NCI-H446 (cell line): ENCODE data around the gene ADAMTS20.
"Not testable (repeated sequence)": the region's sequence is repeated elsewhere in the genome, so short reads cannot be mapped to it uniquely, and the experiment has no call there.

Experiments used
- DNase-seq, 2 experiments: peaks; one replicate each; lab custom pipeline; 2025; lab: John Stamatoyannopoulos, UW

Gene ADAMTS20

DNA sequence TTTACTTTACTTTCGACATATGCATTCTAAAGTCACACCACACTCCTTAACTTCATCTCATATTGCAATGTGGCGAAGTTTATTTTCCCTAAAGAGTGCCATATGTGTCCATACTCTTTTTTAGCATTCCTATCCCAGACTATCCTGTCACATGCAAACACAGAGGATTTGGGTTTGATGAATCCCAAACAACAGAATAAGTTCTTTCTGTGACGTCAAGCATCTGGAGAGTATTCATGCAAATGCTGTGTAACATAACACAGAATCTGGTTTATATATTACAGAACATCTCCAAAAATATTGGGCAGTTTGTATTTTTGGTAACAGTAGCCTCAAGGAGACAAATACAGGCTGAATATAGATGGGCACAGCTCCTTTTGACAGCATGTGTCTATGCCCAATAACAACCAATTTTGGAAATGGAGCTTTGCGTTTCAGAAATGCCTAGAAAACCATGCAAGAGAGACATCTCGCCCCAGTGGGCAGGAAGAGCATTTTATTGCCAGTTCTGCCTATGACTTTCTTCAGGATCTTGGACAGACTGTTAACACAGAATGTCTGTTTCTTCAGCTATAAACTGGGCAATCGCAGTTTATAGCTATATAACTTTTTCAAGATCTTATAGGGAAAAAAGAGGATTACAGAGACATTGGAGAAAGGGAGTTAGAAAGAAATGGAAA, 190.8 kb downstream of the ADAMTS20 start:
- DNase-seq, result no peak

DNA sequence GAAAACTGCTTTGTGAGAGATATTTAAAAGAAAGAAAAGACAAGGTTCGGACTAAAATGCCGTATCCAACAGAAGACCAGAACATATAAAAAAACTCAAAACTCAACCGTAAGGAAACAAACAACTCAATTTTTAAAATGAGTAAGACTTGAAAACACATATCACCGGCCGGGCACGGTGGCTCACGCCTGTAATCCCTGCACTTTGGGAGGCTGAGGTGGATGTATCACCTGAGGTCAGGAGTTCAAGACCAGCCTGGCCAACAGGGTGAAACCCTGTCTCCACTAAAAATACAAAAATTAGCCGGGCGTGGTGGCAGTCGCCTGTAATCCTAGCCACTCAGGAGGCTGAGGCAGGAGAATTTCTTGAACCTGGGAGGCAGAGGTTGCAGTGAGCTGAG, 192.0 kb downstream of the ADAMTS20 start:
- not testable (repeated sequence) for DNase-seq

DNA sequence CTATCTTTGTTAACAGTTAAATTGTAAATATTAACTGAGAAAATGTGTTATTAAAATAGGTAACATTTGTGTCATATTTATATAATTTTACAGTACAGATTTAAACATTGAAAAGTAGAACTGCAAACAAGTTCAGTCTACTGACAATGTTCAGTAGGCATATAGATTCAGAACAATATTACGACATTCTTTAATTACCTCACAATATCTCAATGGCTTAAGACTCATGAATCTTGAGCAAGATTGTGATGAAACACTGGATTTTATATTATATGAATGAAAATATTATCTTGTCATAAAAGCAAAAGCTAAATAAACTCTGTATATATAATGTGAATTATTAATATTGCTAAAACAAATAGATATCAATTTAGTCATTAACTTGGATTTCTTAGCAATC, 194.9 kb downstream of the ADAMTS20 start:
- no peak for DNase-seq

DNA sequence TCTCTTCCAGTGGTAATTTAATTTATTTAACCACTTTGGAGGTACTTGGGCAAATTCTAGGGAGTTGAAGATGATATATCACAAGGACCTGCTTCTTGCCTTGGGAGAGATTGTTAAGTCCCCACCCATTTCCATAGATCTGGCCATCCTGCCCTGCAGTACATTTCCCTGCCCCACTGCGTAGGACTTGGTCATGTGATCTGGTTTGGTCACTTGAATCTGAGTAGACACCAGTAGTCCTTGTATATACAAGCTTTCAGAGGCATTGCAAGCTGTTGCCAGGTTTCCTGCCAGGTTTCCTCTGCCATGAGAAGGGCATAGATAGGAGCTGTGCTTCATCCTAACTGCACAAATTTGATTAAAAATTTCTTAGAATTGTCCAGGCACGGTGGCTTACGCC, 200.0 kb downstream of the ADAMTS20 start:
- peak in 1 of 2 experiments; percentile 73 for DNase-seq

DNA sequence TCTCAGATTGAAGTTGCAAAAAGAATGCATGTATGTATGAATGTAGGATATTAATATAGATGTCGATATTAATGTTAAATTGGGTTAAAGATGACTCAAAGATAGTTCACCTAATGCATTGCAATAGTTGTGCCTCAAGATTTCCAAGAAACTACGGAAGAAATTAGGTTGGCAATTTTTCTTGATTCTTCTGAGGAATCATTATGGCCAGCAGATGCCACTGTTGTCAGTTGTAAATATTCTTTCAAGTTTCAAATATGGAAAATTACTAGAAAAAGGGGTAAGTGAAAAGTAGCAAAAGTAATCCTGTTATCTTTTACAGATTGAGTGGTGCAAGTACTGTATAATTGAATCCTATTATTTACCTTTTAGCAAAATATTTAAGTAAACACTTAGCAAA, 202.1 kb downstream of the ADAMTS20 start:
- DNase-seq, result peak; percentile 17 to 48

DNA sequence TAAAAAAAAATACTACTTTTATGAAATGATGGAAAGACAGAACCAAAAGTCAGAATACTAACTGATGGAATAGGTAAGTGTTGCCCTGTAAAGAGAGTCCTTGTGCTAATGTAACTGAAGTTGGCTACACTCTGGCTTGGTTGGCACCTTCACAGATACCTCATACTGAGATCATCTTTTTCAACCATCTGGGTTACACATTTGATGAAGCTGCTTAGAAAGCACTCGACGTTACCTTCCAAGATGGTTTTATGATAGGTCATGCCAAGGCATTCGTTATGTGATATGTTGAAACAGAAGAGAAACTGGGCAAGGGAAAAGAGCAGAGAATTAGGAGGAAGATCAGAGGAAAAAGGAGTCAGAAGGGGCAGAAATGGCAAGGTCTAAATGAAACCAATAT, 203.8 kb downstream of the ADAMTS20 start:
- peak; percentile 94 to 95 for DNase-seq

DNA sequence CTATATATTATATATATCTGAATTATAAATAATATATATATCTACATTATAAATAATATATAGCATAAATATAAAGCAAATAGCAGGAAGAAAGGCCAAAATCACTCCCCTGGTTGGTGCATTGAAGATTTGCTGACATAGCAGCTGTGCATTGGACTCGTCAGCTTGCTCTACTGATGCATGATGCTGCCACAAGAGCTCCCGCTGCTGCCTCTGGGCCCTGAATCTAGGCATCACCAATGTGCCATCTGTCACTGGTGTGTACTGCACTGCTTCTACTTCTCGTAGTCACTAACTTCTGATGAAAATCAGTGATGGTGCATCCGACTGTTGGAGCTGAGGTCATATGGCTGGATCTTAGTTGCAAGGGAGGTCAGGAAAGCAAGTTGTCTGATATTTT, 205.0 kb downstream of the ADAMTS20 start:
- DNase-seq, result peak; percentile 86 to 94

DNA sequence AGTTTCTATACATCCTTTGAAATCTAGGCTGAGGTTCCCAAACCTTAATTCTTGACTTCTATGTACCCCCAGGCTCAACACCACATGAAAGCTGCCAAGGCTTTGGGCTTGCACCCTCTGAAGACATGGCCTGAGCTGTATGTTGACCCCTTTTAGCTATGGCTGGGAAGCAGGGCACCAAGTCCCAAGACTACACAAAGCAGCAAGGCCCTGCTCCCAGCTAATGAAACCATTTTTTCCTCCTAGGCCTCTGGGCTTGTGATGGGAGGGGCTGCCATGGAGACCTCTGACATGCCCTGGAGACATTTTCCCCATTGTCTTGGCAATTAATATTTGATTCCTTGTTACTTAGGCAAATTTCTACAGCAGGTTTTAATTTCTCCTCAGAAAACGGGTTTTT, 207.0 kb downstream of the ADAMTS20 start:
- DNase-seq, result no peak

DNA sequence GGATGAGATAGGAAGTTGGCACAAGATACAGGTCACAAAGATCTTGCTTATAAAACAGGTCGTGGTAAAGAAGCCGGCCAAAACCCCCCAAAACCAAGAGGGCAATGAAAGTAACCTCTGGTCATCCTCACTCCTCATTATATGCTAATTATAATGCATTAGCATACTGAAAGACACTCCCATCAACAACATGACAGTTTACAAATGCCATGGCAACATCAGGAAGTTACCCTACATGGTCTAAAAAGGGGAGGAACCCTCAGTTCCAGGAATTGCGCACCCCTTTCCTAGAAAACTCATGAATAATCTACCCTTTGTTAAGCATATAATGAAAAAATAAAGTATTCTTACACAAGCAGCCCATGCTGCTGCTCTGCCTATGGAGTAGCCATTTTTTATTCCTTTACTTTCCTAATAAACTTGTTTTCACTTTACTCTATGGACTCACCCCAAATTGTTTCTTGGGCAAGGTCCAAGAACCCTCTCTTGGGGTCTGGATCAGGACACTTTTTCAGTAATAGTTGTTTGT, 210.2 kb downstream of the ADAMTS20 start:
- DNase-seq, result not testable (repeated sequence)

DNA sequence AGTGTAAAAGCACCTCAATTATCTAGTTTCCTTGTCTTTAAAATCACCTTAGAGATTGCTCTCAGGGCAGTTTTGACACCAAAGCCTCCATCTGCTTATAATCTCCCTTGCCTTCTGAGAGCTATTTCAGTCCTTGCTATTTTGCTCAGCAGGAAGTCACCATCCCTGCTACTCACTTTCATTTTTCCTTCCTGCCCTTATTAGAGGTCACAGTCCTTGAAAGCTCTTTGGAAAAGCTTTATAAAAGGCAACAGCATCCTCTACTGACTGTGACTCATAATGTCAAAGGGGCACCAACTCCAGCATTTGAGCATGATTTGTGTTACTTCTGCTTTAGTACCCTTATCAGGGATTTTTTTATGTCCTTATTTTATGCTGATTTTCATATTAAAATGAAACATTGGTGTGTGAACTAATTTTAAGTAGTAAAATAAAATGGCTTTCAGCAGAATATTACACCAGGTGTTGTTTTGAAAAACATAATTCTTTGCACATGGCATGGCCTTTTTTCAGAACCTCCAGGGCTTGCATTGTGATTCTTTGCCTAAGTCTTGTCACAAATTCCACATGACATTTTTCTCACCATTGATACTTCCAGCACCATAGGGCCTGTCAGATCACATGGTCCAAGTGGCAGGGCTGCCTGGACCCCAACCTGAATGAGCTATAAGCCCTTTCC, 213.0 kb downstream of the ADAMTS20 start:
- peak; percentile 25 to 68 for DNase-seq

DNA sequence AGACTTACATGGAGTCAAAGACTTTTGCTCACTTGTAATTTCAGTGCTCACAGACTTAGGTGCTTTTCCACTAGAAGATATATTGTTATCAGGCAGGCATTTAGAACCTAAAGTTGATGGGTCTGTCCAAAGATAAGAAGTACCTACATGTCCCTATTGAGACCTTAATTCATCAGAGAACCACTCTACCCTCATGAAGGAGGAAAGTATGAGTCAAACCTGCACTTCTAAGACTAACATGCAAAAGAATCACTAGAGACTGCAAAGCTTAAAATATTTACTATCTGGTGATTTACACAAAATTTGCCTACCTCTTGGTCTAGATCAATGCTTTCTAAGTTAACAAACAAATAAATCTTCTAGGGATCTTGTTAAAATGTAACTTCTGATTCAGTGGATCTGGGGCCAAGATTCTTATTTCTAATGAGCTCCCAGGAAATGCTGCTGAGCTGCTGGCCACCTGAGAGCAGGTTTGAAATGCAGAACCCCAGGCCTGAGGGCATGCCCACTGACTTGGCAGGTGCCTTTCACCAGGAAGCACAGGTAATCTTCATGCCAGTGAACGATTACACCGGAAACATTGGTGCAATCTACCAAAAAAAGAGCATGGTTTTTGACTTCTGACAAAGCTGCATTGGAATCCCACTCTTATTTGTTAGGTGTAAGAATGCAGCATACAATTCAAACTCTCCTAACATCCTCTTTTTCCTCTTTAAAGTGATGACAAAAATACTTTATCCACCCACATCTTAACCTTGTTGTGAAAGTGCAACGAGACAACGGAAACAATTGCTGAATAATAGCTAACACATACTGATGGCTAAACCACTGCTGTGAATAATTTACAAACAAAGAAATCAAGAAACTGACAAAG, 214.2 kb downstream of the ADAMTS20 start:
- no peak for DNase-seq

DNA sequence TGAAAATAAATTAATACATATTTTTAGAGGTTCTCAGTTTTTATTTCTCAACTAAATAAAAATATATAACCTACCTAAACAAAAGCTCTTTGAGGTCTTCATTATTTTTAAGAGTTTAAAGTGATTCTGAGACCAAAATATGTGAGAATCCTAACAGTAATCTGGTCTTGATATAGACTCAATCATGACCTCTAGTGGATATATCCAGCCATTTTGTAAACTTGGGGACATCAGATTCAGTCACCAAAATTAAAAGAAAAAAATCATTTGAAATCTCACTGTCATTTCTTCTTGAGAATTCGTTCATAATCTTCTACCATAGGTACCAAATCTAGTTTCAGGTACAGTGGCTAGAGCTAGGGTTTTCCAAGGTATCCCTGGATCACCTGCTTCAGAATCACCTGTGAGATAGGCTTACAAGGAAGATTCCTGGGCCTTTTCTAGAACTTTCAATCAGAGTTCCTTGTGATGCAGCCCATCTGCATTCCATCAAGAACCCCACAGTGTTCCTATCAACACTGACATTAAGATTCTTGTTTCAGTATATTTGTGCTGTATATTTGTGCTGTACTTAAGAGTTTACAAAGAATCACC, 214.9 kb downstream of the ADAMTS20 start:
- peak; percentile 22 to 47 for DNase-seq

DNA sequence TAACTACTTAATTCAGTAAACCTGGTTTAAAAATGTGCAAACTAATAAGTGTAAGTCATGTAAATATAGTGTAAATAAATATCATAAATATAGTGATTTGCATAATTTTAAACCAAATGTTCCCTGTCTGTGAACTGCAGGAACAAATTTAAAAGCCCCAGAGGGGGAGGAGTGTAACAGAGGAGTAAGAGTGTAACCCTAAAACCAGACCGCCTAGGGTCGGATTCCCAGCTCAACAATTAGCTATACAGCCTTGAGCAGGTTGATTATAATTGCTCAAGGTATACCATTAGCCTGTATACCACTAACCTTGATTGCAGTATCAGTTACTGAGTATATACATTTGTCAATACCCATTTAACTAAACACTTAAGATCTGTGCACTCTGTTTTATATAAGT, 218.4 kb downstream of the ADAMTS20 start:
- no peak for DNase-seq

DNA sequence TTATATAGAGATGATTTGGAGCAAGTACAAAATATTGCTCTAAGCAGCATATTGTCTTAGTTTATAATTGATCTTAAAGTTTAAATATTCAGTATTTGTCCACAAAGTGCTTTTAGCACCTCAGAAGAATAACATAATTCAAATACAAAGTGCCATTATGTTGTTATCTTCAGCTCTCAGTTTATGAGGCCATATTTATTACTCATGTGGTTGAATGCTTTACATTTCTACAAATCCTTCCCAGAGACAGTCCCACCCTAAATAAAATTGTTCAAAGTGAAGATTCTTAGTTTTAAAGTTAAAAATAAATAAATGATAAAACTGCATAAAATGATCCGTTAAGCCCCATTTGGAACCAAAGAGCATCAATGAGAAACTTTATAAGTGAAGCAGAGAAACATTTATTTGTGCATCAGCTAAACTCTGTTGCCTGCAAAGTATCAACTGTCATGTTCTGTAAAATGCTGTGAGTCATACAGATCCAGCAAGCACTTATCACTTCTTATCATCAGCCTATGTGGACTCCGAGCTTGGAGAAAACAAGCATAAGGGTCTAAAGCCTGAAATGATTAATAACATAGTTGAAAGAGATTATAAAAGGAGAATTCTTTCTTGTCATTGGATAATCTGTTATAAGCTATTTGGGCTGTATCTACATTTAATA, 218.9 kb downstream of the ADAMTS20 start:
- no peak for DNase-seq

DNA sequence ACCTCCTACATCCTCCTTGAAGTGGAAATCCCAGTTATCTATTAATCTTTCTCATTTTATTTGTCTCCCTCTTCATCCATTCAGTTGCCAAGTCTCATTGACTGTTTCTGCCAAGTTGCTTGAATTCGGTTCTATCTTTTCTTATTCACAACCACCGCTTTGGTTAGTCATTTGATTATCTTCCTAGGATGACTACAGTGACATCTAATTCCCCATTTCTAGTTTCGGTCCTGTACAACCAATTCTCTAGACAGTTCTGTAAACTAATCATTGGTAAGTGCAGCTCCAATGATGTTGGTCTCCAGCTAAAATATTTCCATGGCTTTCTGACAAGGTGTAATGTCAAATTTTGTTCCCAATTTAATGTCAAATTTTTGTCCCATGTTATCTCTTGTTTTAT, 220.1 kb downstream of the ADAMTS20 start:
- no peak for DNase-seq

DNA sequence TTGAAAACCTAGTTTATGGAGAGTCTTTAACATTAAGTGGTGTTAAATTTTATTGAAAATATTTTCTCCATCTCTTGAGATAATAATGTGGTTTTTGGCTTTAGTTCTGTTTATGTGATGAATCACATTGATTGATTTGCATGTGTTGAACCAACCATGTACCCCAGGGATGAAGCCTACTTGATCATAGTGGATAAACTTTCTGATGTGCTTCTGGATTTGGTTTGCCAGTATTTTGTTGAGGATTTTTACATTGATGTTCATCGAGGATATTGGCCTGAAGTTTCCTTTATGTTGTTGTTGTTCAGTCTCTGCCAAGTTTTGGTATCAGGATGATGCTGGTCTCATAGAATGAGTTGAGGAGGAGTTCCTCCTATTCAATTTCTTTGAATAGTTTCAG, 222.6 kb downstream of the ADAMTS20 start:
- DNase-seq, result no peak

DNA sequence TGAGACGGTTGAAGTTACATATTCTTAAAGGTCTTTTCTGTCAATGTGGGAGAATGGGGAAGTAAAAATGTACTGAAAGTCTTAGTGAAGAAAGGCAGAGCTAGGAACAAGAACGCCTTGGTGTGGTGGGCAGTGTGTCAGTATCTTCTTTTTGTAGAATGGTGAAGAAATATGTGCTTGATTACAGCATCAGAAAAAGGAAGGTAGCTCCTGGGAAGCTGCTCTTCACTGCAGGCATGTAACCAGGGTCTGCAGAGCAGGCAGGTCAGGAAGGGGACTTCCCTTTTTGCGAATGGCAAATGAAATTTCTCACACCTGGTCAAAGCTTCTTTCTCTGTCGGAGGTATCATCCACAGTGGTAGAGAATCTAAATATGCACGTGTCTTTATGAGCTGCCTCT, 226.2 kb downstream of the ADAMTS20 start:
- DNase-seq, result no peak

DNA sequence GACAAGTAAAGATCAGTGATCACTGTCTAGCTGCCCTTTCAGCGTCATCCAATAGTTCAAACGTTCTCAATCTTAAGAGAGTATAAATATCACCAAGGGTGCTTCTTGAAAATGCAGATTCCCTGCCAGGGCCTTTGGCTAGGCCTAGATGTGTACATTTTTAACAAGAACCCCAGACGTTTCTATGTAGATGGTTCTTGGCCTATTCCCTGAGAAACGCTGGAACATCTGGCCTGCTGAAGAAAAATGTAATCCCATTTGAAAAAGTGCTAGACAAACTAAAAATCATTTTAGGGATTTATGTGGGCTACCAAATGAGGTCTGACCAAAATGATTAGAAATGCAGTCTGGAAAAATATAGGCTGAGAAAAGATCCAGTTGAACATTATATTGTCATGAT, 231.7 kb downstream of the ADAMTS20 start:
- no peak for DNase-seq

DNA sequence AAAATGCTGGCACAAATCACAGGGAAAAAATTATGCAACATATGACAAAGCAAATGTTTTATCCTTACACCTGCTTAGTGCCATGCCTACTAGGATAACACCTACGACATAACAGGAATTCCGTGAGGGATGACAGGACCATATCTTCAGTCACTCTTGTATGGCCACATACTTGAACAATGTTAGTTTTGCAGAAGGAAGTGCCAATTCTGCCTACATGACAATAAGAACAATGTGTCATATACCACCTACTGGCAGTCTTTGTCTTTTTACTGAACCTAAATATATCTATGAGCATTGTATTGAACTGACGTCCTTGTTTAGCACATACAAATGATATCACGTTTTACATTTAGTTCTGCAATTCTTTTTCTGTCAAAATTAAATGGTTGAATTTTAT, 234.0 kb downstream of the ADAMTS20 start:
- no peak for DNase-seq

DNA sequence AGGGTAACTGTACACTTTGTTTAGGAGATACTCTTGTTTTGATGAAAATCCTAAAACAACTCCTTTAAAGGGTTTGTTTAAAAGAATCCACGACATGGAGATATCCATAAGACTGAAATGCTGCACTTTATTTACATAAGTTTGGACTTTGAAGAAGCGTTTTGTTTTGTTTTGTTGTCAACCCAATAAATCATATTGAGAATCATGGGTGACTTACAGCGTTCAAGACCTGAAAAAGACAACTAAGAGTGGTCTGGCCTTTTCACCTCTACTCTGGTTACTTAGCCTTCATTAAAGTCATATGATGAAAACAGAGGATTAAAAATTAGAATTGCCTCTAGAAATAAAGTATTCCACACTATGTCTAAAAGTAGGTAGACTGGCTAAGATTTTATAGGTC, 234.8 kb downstream of the ADAMTS20 start:
- no peak for DNase-seq

DNA sequence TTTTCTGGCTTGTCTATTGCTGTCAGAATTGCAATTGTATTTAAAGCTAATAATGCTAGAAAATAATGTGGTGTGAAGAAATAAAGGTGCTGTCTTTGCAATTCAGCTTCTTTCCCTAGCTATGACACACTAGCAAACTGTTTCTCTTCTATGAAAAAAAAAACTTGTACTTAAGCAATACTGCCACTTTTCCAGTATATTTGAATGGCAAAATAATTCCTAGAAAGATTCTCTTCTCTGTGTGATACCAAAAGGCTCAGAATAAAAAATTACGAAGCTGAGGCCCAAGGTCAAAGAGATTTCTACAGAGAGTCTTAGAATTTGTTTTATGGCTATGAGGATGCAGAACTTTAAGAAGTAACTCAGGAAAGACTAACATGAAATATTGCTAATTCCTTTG, 235.5 kb downstream of the ADAMTS20 start:
- no peak for DNase-seq

DNA sequence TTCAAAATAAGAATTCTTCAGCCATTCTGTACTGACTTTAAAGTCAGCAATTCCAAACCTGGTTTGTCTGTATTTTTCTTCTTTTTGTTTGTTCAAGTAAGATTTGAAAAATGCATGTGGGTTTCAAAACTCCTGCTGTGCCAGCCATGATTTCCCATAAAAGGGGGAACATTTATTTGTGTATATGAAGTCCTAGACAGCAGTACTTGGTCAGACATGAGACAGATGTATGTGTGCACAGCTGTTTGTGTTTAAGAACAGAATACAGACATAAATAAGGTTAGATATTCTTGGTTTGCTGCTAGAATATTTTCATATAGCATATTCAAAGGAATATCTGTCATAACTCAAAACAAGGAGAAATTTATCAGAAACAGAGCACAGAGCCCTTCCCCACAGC, 236.0 kb downstream of the ADAMTS20 start:
- DNase-seq, result no peak
